ENCODE data around the gene LBX2. TPM values are rescaled to one million over a fixed set of nuclear protein-coding genes. Genes with fewer than 3 reads are reported as not detected.

The LBX2 gene
- total RNA-seq, result under 1 TPM in 2 of 3 donors, not detected in 1; 0.22 to 0.24 TPM

DNA sequence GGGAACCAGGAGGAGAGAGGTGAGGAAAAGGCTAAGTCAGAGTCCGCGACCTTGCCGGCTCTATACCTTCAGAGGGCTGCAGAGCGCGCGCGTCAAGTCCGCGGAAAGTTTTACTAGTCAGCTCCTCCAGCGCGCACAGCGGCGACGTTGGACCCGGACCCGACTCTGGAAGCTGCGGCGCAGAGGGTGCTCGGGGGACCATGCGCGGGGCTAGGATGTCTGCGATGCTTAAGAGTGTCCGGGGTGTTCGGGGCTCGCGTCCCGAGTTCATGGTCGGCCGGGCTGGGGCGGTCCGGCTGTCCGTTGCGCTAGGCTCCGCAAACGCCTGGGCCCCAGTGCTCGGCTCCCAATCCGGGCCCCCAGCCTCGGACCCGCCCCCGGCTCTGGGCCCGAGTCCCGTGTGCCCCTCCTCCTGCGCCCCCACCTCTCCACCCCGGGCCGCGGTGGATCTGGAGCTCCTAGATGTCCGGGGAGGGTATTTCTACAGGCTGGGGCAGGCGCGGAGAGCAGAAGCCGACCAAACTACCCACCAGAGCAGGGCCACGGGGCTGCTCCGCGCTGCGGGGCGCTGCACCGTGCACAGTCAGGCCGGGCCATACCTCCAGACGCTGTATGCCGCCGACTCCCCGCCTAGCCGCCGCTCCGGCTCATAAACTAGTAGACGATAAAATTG lies at the start of gene LBX2:
LBX2 (minus strand) TSS at position 337 of the 673 bp plus-strand sequence; CDS start at position 271, 66 bp downstream.
- Mint-ChIP-seq H3K4me3 (peak within 1 kb of the TSS; percentile 81), H3K4me1 (ENCODE audit: low read depth) (peaks cover 42% of the 10 kb centered on the region)
- no peak for DNase-seq

GRCh38 chr2:74548285-74548899 lies 49.0 kb upstream of the LBX2 start:
- Mint-ChIP-seq H3K4me1 (ENCODE audit: low read depth) (peaks cover 5% of the 10 kb centered on the region), H3K27me3 (ENCODE audit: low read depth) (peaks cover 45% of the 10 kb centered on the region), H3K9me3 (no peaks in the 10 kb centered on the region), H3K4me3 (peak overlapping the region; percentile 60), H3K36me3 (ENCODE audit: insufficient read depth) (no peaks in the 10 kb centered on the region)
- no peak for ATAC-seq
- DNase-seq, result no peak

More for the DNA sequence above, at the start of gene LBX2:
- Mint-ChIP-seq H3K36me3 (ENCODE audit: insufficient read depth) (peaks cover 3% of the 10 kb centered on the region), H3K9me3 (no peaks in the 10 kb centered on the region), H3K27me3 (ENCODE audit: low read depth) (peaks cover 67% of the 10 kb centered on the region)
- peak; percentile 29 to 35 for ATAC-seq

DNA sequence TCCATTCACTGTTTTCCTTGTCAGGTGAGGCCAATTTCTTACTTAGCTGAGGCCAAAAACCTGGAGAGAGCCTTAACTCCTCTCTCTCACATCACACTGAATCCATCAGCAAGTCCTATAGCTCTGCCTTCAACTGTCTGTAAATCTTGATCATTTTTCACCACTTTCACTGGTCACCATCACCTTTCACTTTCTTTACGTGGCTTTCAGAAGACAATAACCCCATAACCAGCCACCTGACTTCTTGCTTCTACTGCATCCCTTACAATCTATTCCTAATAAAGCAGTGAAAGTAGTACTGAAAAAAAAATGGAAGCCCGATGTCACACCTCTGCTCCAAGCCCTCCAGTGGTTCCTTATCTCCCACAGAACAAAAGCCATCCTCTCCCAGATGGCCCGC lies 46.6 kb upstream of the LBX2 start:
- H3K4me3 Mint-ChIP-seq, result no peak overlapping the region
- peaks cover 5% of the 10 kb centered on the region for H3K4me1 Mint-ChIP-seq (ENCODE audit: low read depth)
- DNase-seq, result no peak
- peaks cover 45% of the 10 kb centered on the region for H3K27me3 Mint-ChIP-seq (ENCODE audit: low read depth)
- H3K36me3 Mint-ChIP-seq (ENCODE audit: insufficient read depth), result no peaks in the 10 kb centered on the region
- H3K9me3 Mint-ChIP-seq, result no peaks in the 10 kb centered on the region
- no peak for ATAC-seq

GRCh38 chr2:74544634-74545033 lies 45.2 kb upstream of the LBX2 start:
- DNase-seq, result no peak
- no peak overlapping the region for H3K4me3 Mint-ChIP-seq
- H3K4me1 Mint-ChIP-seq (ENCODE audit: low read depth), result peaks cover 5% of the 10 kb centered on the region
- H3K27me3 Mint-ChIP-seq (ENCODE audit: low read depth), result peaks cover 40% of the 10 kb centered on the region
- no peak for ATAC-seq
- no peaks in the 10 kb centered on the region for H3K36me3 Mint-ChIP-seq (ENCODE audit: insufficient read depth)
- no peaks in the 10 kb centered on the region for H3K9me3 Mint-ChIP-seq

DNA sequence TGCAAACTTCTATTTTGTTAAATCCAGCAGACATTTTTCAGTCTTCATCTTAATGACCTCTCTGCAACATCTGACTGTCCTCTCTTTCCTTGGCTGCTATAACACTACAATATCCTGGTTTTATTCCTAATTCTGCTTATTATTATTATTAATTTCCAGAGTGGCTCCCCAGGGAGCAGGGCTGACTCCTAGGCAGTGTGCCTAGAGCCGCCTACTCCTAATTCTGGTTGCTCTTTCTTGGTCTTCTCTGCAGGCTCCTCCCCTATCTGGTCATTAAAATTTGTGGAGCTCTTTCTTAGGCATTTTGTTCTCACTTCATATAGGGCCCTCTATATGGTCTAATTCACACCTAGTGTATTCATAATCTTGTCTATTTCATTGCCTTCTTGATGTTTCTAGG lies 43.6 kb upstream of the LBX2 start:
- Mint-ChIP-seq H3K4me1 (ENCODE audit: low read depth) (no peaks in the 10 kb centered on the region), H3K9me3 (no peaks in the 10 kb centered on the region), H3K36me3 (ENCODE audit: insufficient read depth) (no peaks in the 10 kb centered on the region), H3K4me3 (no peak overlapping the region), H3K27me3 (ENCODE audit: low read depth) (peaks cover 43% of the 10 kb centered on the region)
- ATAC-seq, result no peak
- no peak for DNase-seq

- Mint-ChIP-seq H3K27me3 (ENCODE audit: low read depth) (peaks cover 37% of the 10 kb centered on the region), H3K4me1 (ENCODE audit: low read depth) (no peaks in the 10 kb centered on the region), H3K9me3 (no peaks in the 10 kb centered on the region), H3K36me3 (ENCODE audit: insufficient read depth) (no peaks in the 10 kb centered on the region), H3K4me3 (no peak overlapping the region)
- DNase-seq (no peak), ATAC-seq (no peak)
Observed at GRCh38 chr2:74540291-74540690, 40.9 kb upstream of the LBX2 start.

- ATAC-seq, result no peak
- DNase-seq, result no peak
- no peaks in the 10 kb centered on the region for H3K36me3 Mint-ChIP-seq (ENCODE audit: insufficient read depth)
- no peaks in the 10 kb centered on the region for H3K4me1 Mint-ChIP-seq (ENCODE audit: low read depth)
- H3K27me3 Mint-ChIP-seq (ENCODE audit: low read depth), result peaks cover 37% of the 10 kb centered on the region
- no peak overlapping the region for H3K4me3 Mint-ChIP-seq
- H3K9me3 Mint-ChIP-seq, result no peaks in the 10 kb centered on the region
Observed at GRCh38 chr2:74538881-74539339, 39.5 kb upstream of the LBX2 start.

DNA sequence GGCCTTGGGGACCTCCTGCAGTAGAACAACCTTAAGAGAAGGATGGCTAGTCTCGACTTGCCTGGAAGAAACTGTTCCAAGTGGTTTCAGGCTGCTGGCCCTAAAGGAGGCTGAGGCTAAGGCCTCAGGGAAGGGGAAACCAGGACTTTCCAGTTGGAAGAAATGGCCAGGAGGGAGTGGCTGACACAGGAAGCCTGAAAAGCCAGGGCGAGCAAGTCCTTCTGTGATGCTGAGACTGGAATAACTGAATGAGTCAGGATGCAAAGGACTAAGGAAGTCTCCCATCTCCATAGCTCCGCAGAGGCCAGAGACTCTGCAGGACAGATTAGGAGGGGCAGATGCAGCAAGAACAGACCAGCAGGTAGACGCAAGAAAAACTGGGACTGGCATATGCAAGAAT lies 37.7 kb upstream of the LBX2 start:
- no peak for DNase-seq
- ATAC-seq, result no peak
- Mint-ChIP-seq H3K9me3 (no peaks in the 10 kb centered on the region), H3K36me3 (ENCODE audit: insufficient read depth) (peaks cover 7% of the 10 kb centered on the region), H3K4me3 (no peak overlapping the region), H3K4me1 (ENCODE audit: low read depth) (peaks cover 2% of the 10 kb centered on the region), H3K27me3 (ENCODE audit: low read depth) (peaks cover 29% of the 10 kb centered on the region)

GRCh38 chr2:74536166-74536950 lies 37.0 kb upstream of the LBX2 start:
- no peak for ATAC-seq
- no peaks in the 10 kb centered on the region for H3K9me3 Mint-ChIP-seq
- H3K36me3 Mint-ChIP-seq (ENCODE audit: insufficient read depth), result peaks cover 8% of the 10 kb centered on the region
- peaks cover 9% of the 10 kb centered on the region for H3K4me1 Mint-ChIP-seq (ENCODE audit: low read depth)
- H3K27me3 Mint-ChIP-seq (ENCODE audit: low read depth), result peaks cover 27% of the 10 kb centered on the region
- no peak overlapping the region for H3K4me3 Mint-ChIP-seq
- no peak for DNase-seq

GRCh38 chr2:74535440-74535965 lies 36.1 kb upstream of the LBX2 start:
- Mint-ChIP-seq H3K4me1 (ENCODE audit: low read depth) (peaks cover 18% of the 10 kb centered on the region), H3K9me3 (no peaks in the 10 kb centered on the region), H3K4me3 (no peak overlapping the region), H3K36me3 (ENCODE audit: insufficient read depth) (peaks cover 12% of the 10 kb centered on the region), H3K27me3 (ENCODE audit: low read depth) (peaks cover 23% of the 10 kb centered on the region)
- ATAC-seq (no peak), DNase-seq (no peak)

DNA sequence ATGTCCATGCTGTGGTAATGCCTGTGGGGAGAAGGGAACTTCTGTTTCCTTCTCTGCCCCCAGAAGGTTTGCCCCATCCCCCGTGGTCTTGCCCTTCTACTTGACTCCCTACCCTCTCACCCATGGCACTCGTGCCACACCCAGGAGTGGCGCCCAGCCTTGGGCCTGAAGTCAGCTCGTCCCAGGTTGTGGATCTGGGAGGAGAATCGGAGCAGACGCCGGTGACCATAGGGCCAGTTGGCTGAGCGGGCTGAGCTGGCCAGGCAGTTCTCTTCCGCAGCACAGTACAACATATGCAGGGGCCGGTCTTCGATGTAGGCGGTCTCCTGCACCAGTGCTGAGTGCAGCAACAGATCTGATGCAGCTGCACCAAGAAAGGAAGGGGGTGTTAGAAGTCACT lies 35.0 kb upstream of the LBX2 start:
- ATAC-seq, result no peak
- H3K9me3 Mint-ChIP-seq, result no peaks in the 10 kb centered on the region
- DNase-seq, result no peak
- H3K27me3 Mint-ChIP-seq (ENCODE audit: low read depth), result peaks cover 17% of the 10 kb centered on the region
- H3K36me3 Mint-ChIP-seq (ENCODE audit: insufficient read depth), result peaks cover 12% of the 10 kb centered on the region
- H3K4me1 Mint-ChIP-seq (ENCODE audit: low read depth), result peaks cover 18% of the 10 kb centered on the region
- no peak overlapping the region for H3K4me3 Mint-ChIP-seq

GRCh38 chr2:74533464-74533863 lies 34.1 kb upstream of the LBX2 start:
- Mint-ChIP-seq H3K4me1 (ENCODE audit: low read depth) (peaks cover 27% of the 10 kb centered on the region), H3K36me3 (ENCODE audit: insufficient read depth) (peaks cover 12% of the 10 kb centered on the region), H3K9me3 (no peaks in the 10 kb centered on the region), H3K4me3 (no peak overlapping the region), H3K27me3 (ENCODE audit: low read depth) (peaks cover 8% of the 10 kb centered on the region)
- no peak for ATAC-seq
- no peak for DNase-seq

GRCh38 chr2:74532222-74532621 lies 32.8 kb upstream of the LBX2 start:
- Mint-ChIP-seq H3K4me1 (ENCODE audit: low read depth) (peaks cover 35% of the 10 kb centered on the region), H3K9me3 (no peaks in the 10 kb centered on the region), H3K36me3 (ENCODE audit: insufficient read depth) (peaks cover 24% of the 10 kb centered on the region), H3K27me3 (ENCODE audit: low read depth) (no peaks in the 10 kb centered on the region), H3K4me3 (peak overlapping the region; percentile 42)
- ATAC-seq (no peak), DNase-seq (no peak)

DNA sequence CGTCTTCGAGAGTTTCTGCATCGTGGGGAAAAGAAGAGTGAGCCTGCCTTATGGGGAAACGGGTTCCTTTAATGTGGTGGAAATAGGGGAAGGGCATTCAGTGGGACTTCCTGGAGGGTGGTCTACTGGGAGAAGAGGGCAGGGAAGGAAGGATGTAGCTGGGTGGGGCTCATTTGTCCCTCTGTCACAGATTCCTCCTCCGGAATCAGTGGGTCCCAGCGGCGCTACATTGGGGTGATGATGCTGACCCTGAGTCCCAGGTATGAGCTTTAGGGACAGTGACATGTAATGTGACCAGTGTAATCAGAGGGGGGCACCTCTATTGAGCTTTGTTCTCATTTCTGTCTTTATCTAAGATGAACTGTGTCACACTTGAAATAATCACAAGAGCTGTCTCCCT lies 32.3 kb upstream of the LBX2 start:
- peaks cover 38% of the 10 kb centered on the region for H3K4me1 Mint-ChIP-seq (ENCODE audit: low read depth)
- DNase-seq, result no peak
- H3K36me3 Mint-ChIP-seq (ENCODE audit: insufficient read depth), result peaks cover 29% of the 10 kb centered on the region
- peak overlapping the region; percentile 99 for H3K4me3 Mint-ChIP-seq
- no peak for ATAC-seq
- H3K27me3 Mint-ChIP-seq (ENCODE audit: low read depth), result no peaks in the 10 kb centered on the region
- no peaks in the 10 kb centered on the region for H3K9me3 Mint-ChIP-seq
